ENCODE data around the gene PDP2. TPM values are rescaled to one million over a fixed set of nuclear protein-coding genes. Genes with fewer than 3 reads are reported as not detected.

Gene PDP2
- total RNA-seq, 1 experiment from 2014 or later, result 21.5 TPM

DNA sequence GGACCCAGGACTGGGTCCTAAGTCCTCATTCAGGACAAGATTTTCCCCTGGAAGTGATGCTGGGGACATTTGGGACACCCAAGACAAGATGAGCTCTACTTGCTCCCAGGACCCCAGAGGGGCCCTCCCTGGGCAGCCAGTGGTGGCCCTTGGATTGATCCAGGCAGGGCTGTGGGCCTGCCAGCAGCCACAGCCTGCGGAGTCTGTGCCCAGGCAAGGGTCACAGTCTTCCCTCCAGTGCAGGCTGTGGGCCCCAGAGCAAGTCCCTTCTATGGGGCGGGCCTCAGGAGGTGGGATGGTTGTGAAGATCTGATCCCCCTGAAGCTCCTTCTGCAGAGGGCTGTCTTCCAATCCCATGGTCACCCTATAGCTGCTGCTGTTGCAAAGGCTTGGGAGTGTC, 23.5 kb upstream of the PDP2 start:
- TF ChIP-seq, protein P1, sequence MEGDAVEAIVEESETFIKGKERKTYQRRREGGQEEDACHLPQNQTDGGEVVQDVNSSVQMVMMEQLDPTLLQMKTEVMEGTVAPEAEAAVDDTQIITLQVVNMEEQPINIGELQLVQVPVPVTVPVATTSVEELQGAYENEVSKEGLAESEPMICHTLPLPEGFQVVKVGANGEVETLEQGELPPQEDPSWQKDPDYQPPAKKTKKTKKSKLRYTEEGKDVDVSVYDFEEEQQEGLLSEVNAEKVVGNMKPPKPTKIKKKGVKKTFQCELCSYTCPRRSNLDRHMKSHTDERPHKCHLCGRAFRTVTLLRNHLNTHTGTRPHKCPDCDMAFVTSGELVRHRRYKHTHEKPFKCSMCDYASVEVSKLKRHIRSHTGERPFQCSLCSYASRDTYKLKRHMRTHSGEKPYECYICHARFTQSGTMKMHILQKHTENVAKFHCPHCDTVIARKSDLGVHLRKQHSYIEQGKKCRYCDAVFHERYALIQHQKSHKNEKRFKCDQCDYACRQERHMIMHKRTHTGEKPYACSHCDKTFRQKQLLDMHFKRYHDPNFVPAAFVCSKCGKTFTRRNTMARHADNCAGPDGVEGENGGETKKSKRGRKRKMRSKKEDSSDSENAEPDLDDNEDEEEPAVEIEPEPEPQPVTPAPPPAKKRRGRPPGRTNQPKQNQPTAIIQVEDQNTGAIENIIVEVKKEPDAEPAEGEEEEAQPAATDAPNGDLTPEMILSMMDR (IDR thresholded peaks at IDR 0.05; ENCODE audit: unreplicated experiment), result no peak
- intact Hi-C loops (cut with micrococcal nuclease), result no loop called here
- ChIA-PET CTCF (interaction anchor here (2.4 to 5.4 kb wide), 2 partner anchors 11 to 26 kb away, joined by 9 to 43 read pairs; partner anchors contain the start of gene NAE1), POLR2A (interaction anchor here (0.7 to 1.2 kb wide), 2 partner anchors 9 to 40 kb away, joined by 3 read pairs; no protein-coding TSS in a partner anchor)
- no peaks in the 10 kb centered on the region for H3K27me3 Mint-ChIP-seq (ENCODE audit: insufficient read depth, unreplicated experiment)
- BruUV-seq (replicated peaks), result no TSS peak
- no peak overlapping the region for H3K27ac Mint-ChIP-seq (ENCODE audit: low read depth, unreplicated experiment)
- H3K4me3 Mint-ChIP-seq (ENCODE audit: unreplicated experiment), result no peak overlapping the region
- no peaks in the 10 kb centered on the region for H3K9me3 Mint-ChIP-seq (ENCODE audit: unreplicated experiment)
- H3K4me1 Mint-ChIP-seq (ENCODE audit: insufficient read depth, unreplicated experiment), result peaks cover 5% of the 10 kb centered on the region
- no peaks in the 10 kb centered on the region for H3K36me3 Mint-ChIP-seq (ENCODE audit: insufficient read depth, unreplicated experiment)
- no peak for DNase-seq (ENCODE audit: unreplicated experiment)

GRCh38 chr16:66857437-66857836, 22.9 kb upstream of the PDP2 start:
- BruUV-seq (replicated peaks), result no TSS peak
- no peak for DNase-seq (ENCODE audit: unreplicated experiment)
- Mint-ChIP-seq H3K27me3 (ENCODE audit: insufficient read depth, unreplicated experiment) (no peaks in the 10 kb centered on the region), H3K4me1 (ENCODE audit: insufficient read depth, unreplicated experiment) (peaks cover 5% of the 10 kb centered on the region), H3K4me3 (ENCODE audit: unreplicated experiment) (no peak overlapping the region), H3K36me3 (ENCODE audit: insufficient read depth, unreplicated experiment) (no peaks in the 10 kb centered on the region), H3K9me3 (ENCODE audit: unreplicated experiment) (no peaks in the 10 kb centered on the region), H3K27ac (ENCODE audit: low read depth, unreplicated experiment) (no peak overlapping the region)
- TF ChIP-seq, protein P1 (IDR thresholded peaks at IDR 0.05; ENCODE audit: unreplicated experiment), result no peak
- ChIA-PET POLR2A (interaction anchor here (0.7 to 1.2 kb wide), 2 partner anchors 10 to 41 kb away, joined by 3 read pairs; no protein-coding TSS in a partner anchor), CTCF (interaction anchor here (1.1 to 5.4 kb wide), 3 partner anchors 11 to 27 kb away, joined by 3 to 43 read pairs (median 9); partner anchors contain the start of gene NAE1)
- intact Hi-C loops (cut with micrococcal nuclease), result no loop called here

GRCh38 chr16:66858740-66859396, 21.4 kb upstream of the PDP2 start:
- Mint-ChIP-seq H3K36me3 (ENCODE audit: insufficient read depth, unreplicated experiment) (no peaks in the 10 kb centered on the region), H3K27me3 (ENCODE audit: insufficient read depth, unreplicated experiment) (no peaks in the 10 kb centered on the region), H3K4me1 (ENCODE audit: insufficient read depth, unreplicated experiment) (peaks cover 5% of the 10 kb centered on the region), H3K4me3 (ENCODE audit: unreplicated experiment) (no peak overlapping the region), H3K27ac (ENCODE audit: low read depth, unreplicated experiment) (no peak overlapping the region), H3K9me3 (ENCODE audit: unreplicated experiment) (no peaks in the 10 kb centered on the region)
- peak; percentile 87 for DNase-seq (ENCODE audit: unreplicated experiment)
- intact Hi-C loops (cut with micrococcal nuclease), result no loop called here
- no TSS peak for BruUV-seq (replicated peaks)
- ChIA-PET POLR2A (no interaction called here), CTCF (interaction anchor here (0.7 to 5.4 kb wide), 6 partner anchors 9 to 49 kb away, joined by 3 to 43 read pairs (median 6); partner anchors contain the start of gene NAE1)
- TF ChIP-seq, protein P1 (IDR thresholded peaks at IDR 0.05; ENCODE audit: unreplicated experiment), result no peak

DNA sequence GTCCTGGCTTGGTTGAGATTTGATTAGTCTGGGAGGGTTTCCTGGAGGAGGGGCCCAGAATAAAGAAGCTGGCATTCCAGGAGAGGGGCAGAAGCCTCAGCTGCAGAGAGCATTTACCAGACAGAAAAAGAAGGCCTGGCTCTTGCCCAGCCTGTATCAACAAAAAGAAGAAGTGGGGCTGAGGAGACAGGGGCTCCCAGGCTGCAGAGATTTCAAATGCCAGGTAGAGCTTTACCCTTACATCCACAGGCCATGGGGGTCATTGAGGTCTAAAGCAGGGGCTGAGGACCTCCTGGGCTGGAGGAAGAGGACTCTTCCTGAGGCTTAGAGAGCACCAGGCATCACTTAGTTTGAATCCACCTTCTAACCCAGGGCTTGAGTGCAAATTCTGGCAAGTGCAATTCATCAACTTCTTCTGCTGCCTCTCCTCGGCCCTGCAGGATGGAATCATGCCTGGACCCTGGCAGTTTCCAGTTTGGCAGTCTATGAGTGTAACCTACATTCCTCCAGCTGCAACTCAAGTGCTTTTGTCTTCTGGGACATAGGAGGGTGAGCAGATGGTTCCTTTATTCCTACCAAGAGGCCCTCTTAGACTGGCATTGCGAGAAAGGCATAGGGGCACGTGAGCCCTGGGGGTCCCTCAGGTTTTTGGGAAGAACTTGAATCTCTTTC, 20.8 kb upstream of the PDP2 start:
- Mint-ChIP-seq H3K9me3 (ENCODE audit: unreplicated experiment) (no peaks in the 10 kb centered on the region), H3K36me3 (ENCODE audit: insufficient read depth, unreplicated experiment) (no peaks in the 10 kb centered on the region), H3K27ac (ENCODE audit: low read depth, unreplicated experiment) (no peak overlapping the region), H3K27me3 (ENCODE audit: insufficient read depth, unreplicated experiment) (no peaks in the 10 kb centered on the region), H3K4me3 (ENCODE audit: unreplicated experiment) (no peak overlapping the region), H3K4me1 (ENCODE audit: insufficient read depth, unreplicated experiment) (peaks cover 5% of the 10 kb centered on the region)
- TF ChIP-seq, protein P1 (IDR thresholded peaks at IDR 0.05; ENCODE audit: unreplicated experiment), result no peak
- DNase-seq (ENCODE audit: unreplicated experiment), result no peak
- no TSS peak for BruUV-seq (replicated peaks)
- ChIA-PET POLR2A (no interaction called here), CTCF (interaction anchor here (0.6 to 5.4 kb wide), 7 partner anchors 9 to 216 kb away, joined by 3 to 43 read pairs (median 3); partner anchors contain the start of gene NAE1)
- intact Hi-C loops (cut with micrococcal nuclease), result no loop called here

Measured in MCF 10A (cell line).